CD4-positive, CD25-positive, alpha-beta regulatory T cell (primary cell): ENCODE data around the gene PROS1. TPM values are rescaled to one million over a fixed set of nuclear protein-coding genes. Genes with fewer than 3 reads are reported as not detected.

Experiments used
- ATAC-seq, 2 donors: fragments of 150-1000 bp; cut with Tn5 transposase; one replicate each; pipeline ENCODE4 v1.10.0; 2021; ENCODE audit warnings: low read depth in 2 of 2, moderate number of reproducible peaks in 2 of 2, moderate library complexity in 1 of 2
- DNase-seq, 3 donors: peaks; one replicate each; pipeline versions ENCODE4 v3.0.0 to v3.0.0-alpha.2; 2012 to 2022; ENCODE audit warnings: mixed read lengths in 1 of 3
- H3K27ac ChIP-seq: one replicate; pipeline ENCODE4 v1.7.0; 2013; ENCODE audit warnings: mild to moderate bottlenecking, low read length; ENCODE audit not compliant: insufficient read depth, poor library complexity, severe bottlenecking
- H3K27me3 ChIP-seq: one replicate; pipeline ENCODE4 v1.7.0; 2013; ENCODE audit warnings: low read length; ENCODE audit not compliant: control insufficient read depth, insufficient read depth
- H3K36me3 ChIP-seq: one replicate; pipeline ENCODE4 v1.7.0; 2013; ENCODE audit warnings: mild to moderate bottlenecking, low read length, moderate library complexity; ENCODE audit not compliant: control insufficient read depth, insufficient read depth
- H3K4me1 ChIP-seq: 2 replicates; pipeline ENCODE4 v1.7.0; 2013; ENCODE audit warnings: mild to moderate bottlenecking, low read length; ENCODE audit not compliant: insufficient read depth, control insufficient read depth, poor library complexity, severe bottlenecking
- H3K4me3 ChIP-seq: one replicate; pipeline ENCODE4 v1.7.0; 2013; ENCODE audit warnings: low read depth, mild to moderate bottlenecking, low read length, moderate library complexity
- H3K9me3 ChIP-seq, 2 experiments: 1 replicate in 1 of 2; 2 replicates in 1 of 2; pipeline ENCODE4 v1.7.0; 2013; ENCODE audit warnings: low read length in 2 of 2, mild to moderate bottlenecking in 1 of 2, moderate library complexity in 1 of 2; ENCODE audit not compliant: control insufficient read depth in 2 of 2
- H3K27ac Mint-ChIP-seq, 3 donors: one replicate each; pipeline ENCODE4 v1.8.0; 2020 to 2022; ENCODE audit warnings: mild to moderate bottlenecking in 3 of 3, mixed read lengths in 3 of 3, moderate library complexity in 2 of 3
- H3K27me3 Mint-ChIP-seq: one replicate; pipeline ENCODE4 v1.8.0; 2022; ENCODE audit warnings: mild to moderate bottlenecking, mixed read lengths
- H3K36me3 Mint-ChIP-seq: one replicate; pipeline ENCODE4 v1.8.0; 2020; ENCODE audit warnings: mixed read lengths
- H3K4me1 Mint-ChIP-seq, 4 donors: one replicate each; pipeline ENCODE4 v1.8.0; 2020 to 2022; ENCODE audit warnings: mixed read lengths in 4 of 4, mild to moderate bottlenecking in 1 of 4
- H3K4me3 Mint-ChIP-seq, 4 donors: one replicate each; pipeline ENCODE4 v1.8.0; 2020 to 2022; ENCODE audit warnings: mild to moderate bottlenecking in 4 of 4, mixed read lengths in 4 of 4, moderate library complexity in 3 of 4
- H3K9me3 Mint-ChIP-seq, 7 donors: one replicate each; pipeline ENCODE4 v1.8.0; 2020 to 2022; ENCODE audit warnings: mixed read lengths in 7 of 7, mild to moderate bottlenecking in 3 of 7, moderate library complexity in 2 of 7
- polyA plus RNA-seq, 4 donors: library from polyadenylated mRNA; unstranded; fragments of 300-500 nt; fragmentation: Illumina TruSeq; gene quantifications; one replicate each; pipeline ENCODE4 v1.2.3, GENCODE V29; 2021
- total RNA-seq: library from RNA; stranded (reverse); gene quantifications from one replicate; pipeline ENCODE4 v1.2.3, GENCODE V29; 2022

PROS1 gene
- total and polyA plus RNA-seq, 5 donors from 2014 or later, result 0.81 TPM; not detected in 4

GRCh38 chr3:93988764-93989163, 15.1 kb upstream of the PROS1 start:
- H3K27me3 Mint-ChIP-seq, result no peaks in the 10 kb centered on the region
- H3K36me3 Mint-ChIP-seq, result no peaks in the 10 kb centered on the region
- H3K36me3 ChIP-seq, result no peaks in the 10 kb centered on the region
- H3K4me3 Mint-ChIP-seq, result no peak overlapping the region
- no peak overlapping the region for H3K4me3 ChIP-seq
- no peaks in the 10 kb centered on the region for H3K9me3 Mint-ChIP-seq
- no peaks in the 10 kb centered on the region for H3K27me3 ChIP-seq
- H3K4me1 ChIP-seq, result peaks cover 2% of the 10 kb centered on the region
- ATAC-seq, result no peak
- H3K27ac Mint-ChIP-seq, result no peak overlapping the region
- DNase-seq, result no peak
- H3K4me1 Mint-ChIP-seq, result peaks cover 0 to 4% (median under 1%) of the 10 kb centered on the region in 4 donors
- no peak overlapping the region for H3K27ac ChIP-seq
- no peaks in the 10 kb centered on the region for H3K9me3 ChIP-seq

GRCh38 chr3:93988283-93988682, 14.6 kb upstream of the PROS1 start:
- no peak overlapping the region for H3K4me3 ChIP-seq
- Mint-ChIP-seq H3K36me3 (no peaks in the 10 kb centered on the region), H3K9me3 (no peaks in the 10 kb centered on the region), H3K4me1 (peaks cover 0 to 4% (median 3%) of the 10 kb centered on the region in 4 donors), H3K4me3 (no peak overlapping the region), H3K27ac (no peak overlapping the region), H3K27me3 (no peaks in the 10 kb centered on the region)
- H3K27ac ChIP-seq, result no peak overlapping the region
- no peaks in the 10 kb centered on the region for H3K9me3 ChIP-seq
- no peaks in the 10 kb centered on the region for H3K36me3 ChIP-seq
- H3K27me3 ChIP-seq, result no peaks in the 10 kb centered on the region
- ATAC-seq (no peak), DNase-seq (no peak)
- H3K4me1 ChIP-seq, result peaks cover 2% of the 10 kb centered on the region

- no peak for DNase-seq
- Histone ChIP-seq H3K4me3 (no peak overlapping the region), H3K36me3 (no peaks in the 10 kb centered on the region), H3K4me1 (peaks cover 10% of the 10 kb centered on the region), H3K9me3 (no peaks in the 10 kb centered on the region), H3K27me3 (no peaks in the 10 kb centered on the region), H3K27ac (no peak overlapping the region)
- no peak for ATAC-seq
- Mint-ChIP-seq H3K4me3 (no peak overlapping the region), H3K27me3 (no peaks in the 10 kb centered on the region), H3K9me3 (no peaks in the 10 kb centered on the region), H3K36me3 (no peaks in the 10 kb centered on the region), H3K27ac (no peak overlapping the region), H3K4me1 (peaks cover 12 to 28% (median 18%) of the 10 kb centered on the region in 4 donors)
Observed at GRCh38 chr3:93984618-93985017, 10.9 kb upstream of the PROS1 start.

- Mint-ChIP-seq H3K27ac (no peak overlapping the region), H3K4me1 (peaks cover 16 to 32% (median 22%) of the 10 kb centered on the region in 4 donors), H3K9me3 (no peaks in the 10 kb centered on the region), H3K4me3 (no peak overlapping the region), H3K36me3 (no peaks in the 10 kb centered on the region), H3K27me3 (no peaks in the 10 kb centered on the region)
- no peaks in the 10 kb centered on the region for H3K9me3 ChIP-seq
- no peak overlapping the region for H3K4me3 ChIP-seq
- H3K4me1 ChIP-seq, result peaks cover 14% of the 10 kb centered on the region
- ATAC-seq, result no peak
- H3K27me3 ChIP-seq, result no peaks in the 10 kb centered on the region
- no peaks in the 10 kb centered on the region for H3K36me3 ChIP-seq
- no peak for DNase-seq
- no peak overlapping the region for H3K27ac ChIP-seq
Observed at GRCh38 chr3:93983408-93983807, 9.7 kb upstream of the PROS1 start.

GRCh38 chr3:93981649-93982048, 8.0 kb upstream of the PROS1 start:
- H3K36me3 Mint-ChIP-seq, result no peaks in the 10 kb centered on the region
- peaks cover 5% of the 10 kb centered on the region for H3K27me3 Mint-ChIP-seq
- H3K27ac Mint-ChIP-seq, result peak overlapping the region in 1 of 3 donors; percentile 70
- H3K9me3 Mint-ChIP-seq, result no peaks in the 10 kb centered on the region
- no peaks in the 10 kb centered on the region for H3K27me3 ChIP-seq
- peak overlapping the region; percentile 42 to 90 (median 82) for H3K4me3 Mint-ChIP-seq
- peaks cover 14% of the 10 kb centered on the region for H3K4me1 ChIP-seq
- no peak overlapping the region for H3K27ac ChIP-seq
- ATAC-seq (no peak), DNase-seq (no peak)
- no peaks in the 10 kb centered on the region for H3K9me3 ChIP-seq
- H3K36me3 ChIP-seq, result no peaks in the 10 kb centered on the region
- H3K4me1 Mint-ChIP-seq, result peaks cover 16 to 32% (median 22%) of the 10 kb centered on the region in 4 donors
- H3K4me3 ChIP-seq, result no peak overlapping the region

- H3K36me3 Mint-ChIP-seq, result no peaks in the 10 kb centered on the region
- Histone ChIP-seq H3K36me3 (no peaks in the 10 kb centered on the region), H3K27me3 (peaks cover 5% of the 10 kb centered on the region), H3K9me3 (no peaks in the 10 kb centered on the region), H3K4me3 (peak within 1 kb of the TSS; percentile 89), H3K27ac (peak within 1 kb of the TSS; percentile 93), H3K4me1 (peaks cover 12% of the 10 kb centered on the region)
- peaks cover 16 to 32% (median 22%) of the 10 kb centered on the region in 4 donors for H3K4me1 Mint-ChIP-seq
- peaks cover 14% of the 10 kb centered on the region for H3K27me3 Mint-ChIP-seq
- ATAC-seq (peak; percentile 100), DNase-seq (peak; percentile 93 to 98 (median 93))
- H3K4me3 Mint-ChIP-seq, result peak within 1 kb of the TSS; percentile 83 to 93 (median 89)
- H3K27ac Mint-ChIP-seq, result peak within 1 kb of the TSS; percentile 82 to 94 (median 94)
- peaks cover 0 to 2% (median 0%) of the 10 kb centered on the region in 7 donors for H3K9me3 Mint-ChIP-seq
Observed at GRCh38 chr3:93979850-93980676, 6.4 kb upstream of the PROS1 start, which contains the start of gene ARL13B. TSS of gene ARL13B (plus strand) at chr3:93980155. CDS start at chr3:93980424, 269 bp downstream.

GRCh38 chr3:93969997-93970396, 3.7 kb downstream of the PROS1 start:
- no peaks in the 10 kb centered on the region for H3K36me3 Mint-ChIP-seq
- H3K27ac ChIP-seq, result no peak overlapping the region
- no peak overlapping the region for H3K27ac Mint-ChIP-seq
- peak overlapping the region in 1 of 4 donors; percentile 2 for H3K4me3 Mint-ChIP-seq
- peaks cover 34% of the 10 kb centered on the region for H3K27me3 Mint-ChIP-seq
- ATAC-seq (no peak), DNase-seq (no peak)
- no peaks in the 10 kb centered on the region for H3K9me3 Mint-ChIP-seq
- H3K4me1 Mint-ChIP-seq, result peaks cover 5 to 10% (median 9%) of the 10 kb centered on the region in 4 donors
- no peaks in the 10 kb centered on the region for H3K36me3 ChIP-seq
- no peaks in the 10 kb centered on the region for H3K9me3 ChIP-seq
- H3K4me3 ChIP-seq, result no peak overlapping the region
- peaks cover 12% of the 10 kb centered on the region for H3K4me1 ChIP-seq
- H3K27me3 ChIP-seq, result peaks cover 14% of the 10 kb centered on the region
